ENCODE data around the gene KHK.

KHK gene

GRCh38 chr2:27082773-27083409 lies 3.7 kb upstream of the KHK start:
- DNase-seq: no peak

GRCh38 chr2:27083410-27084296 lies 2.9 kb upstream of the KHK start:
- DNase-seq: no peak

- no peak for DNase-seq
These were observed 2.1 kb upstream of the KHK start for GRCh38 chr2:27084297-27085061.

GRCh38 chr2:27085062-27085672 lies 1.4 kb upstream of the KHK start:
- DNase-seq: no peak

- DNase-seq: peak in 1 of 4 experiments; percentile 17
These were observed 891 bp upstream of the KHK start for GRCh38 chr2:27085673-27086089.

GRCh38 chr2:27086090-27086723 lies 365 bp upstream of the KHK start:
- DNase-seq: peak; percentile 95 to 99 (median 97)

DNA sequence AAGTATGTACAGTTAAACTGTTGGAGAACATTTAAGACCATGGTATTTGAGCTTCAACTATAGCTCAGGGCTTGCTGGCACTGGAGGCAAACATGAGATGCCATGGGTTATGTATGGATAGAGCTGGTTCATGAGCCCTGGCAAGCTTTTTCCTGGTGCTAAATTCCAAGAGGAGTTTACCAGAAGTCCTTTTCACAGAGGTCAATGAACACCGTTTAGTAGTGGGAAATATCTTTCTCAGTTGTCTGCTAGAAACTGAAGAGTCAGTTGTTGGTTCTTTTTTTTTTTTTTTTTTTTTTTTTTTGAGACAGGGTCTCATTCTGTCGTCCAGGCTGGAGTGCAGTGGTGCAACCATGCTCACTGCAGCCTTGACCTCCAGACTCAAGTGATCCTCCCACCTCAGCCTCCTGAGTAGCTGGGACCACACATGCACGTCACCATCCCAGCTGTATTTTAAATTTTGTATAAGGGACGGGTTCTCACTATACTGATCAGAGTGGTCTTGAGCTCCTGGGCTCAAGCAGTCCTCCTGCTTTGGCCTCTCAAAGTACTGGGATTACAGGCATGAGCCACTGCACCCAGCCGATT lies 1.3 kb downstream of the KHK start:
- no peak for DNase-seq

- no peak for DNase-seq
These were observed 2.1 kb downstream of the KHK start for GRCh38 chr2:27088634-27089033.

- no peak for DNase-seq
These were observed 2.8 kb downstream of the KHK start for GRCh38 chr2:27089111-27089954.

GRCh38 chr2:27091746-27092695 lies 5.4 kb downstream of the KHK start:
- DNase-seq: no peak

- no peak for DNase-seq
These were observed 6.3 kb downstream of the KHK start for GRCh38 chr2:27092696-27093429.

DNA sequence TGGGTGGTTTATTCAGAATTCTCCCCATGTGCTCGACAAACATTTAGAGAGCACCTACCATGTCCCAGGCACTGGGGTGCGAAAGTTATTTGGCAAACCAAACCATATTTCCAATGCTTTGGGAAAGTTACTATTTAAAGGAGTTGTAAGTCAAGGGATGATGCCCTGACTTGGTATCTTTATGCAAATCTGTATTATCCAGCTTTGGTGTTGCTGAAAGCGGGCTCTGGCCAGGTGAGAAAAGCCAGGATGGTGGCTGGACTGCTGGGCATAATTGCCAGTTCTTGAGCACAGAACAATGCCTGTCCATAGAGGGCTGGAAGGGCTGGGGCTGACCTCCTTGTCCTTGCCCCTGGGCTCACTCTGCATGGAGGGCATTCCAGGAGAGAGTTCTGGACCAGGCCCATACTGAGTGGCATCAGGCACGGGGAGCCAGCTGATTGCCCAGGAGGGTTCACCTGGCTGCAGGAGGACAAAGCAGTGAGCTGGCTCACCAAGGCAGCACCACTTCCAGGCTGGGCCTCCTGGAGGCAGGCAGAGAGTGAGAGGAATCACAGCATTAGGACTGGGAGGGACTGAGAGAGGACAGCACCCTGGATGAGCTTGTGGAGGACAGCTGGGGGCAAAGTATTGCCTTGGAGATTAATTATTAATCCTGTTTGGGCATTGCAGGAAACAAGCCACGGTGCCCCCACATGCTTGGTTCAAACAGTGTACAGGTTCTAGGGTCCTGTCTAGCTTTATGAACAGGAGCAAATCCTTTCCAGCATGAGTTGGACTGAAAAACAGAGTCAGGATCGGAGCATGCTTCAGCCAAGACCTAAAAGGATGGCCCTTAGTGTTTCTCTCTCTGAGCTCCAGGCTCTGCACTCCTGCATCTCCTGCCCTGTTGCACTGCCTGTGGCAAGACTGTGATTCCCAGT lies 7.1 kb downstream of the KHK start:
- no peak for DNase-seq

GRCh38 chr2:27094353-27094984 lies 7.9 kb downstream of the KHK start:
- DNase-seq: no peak

GRCh38 chr2:27095427-27095744 lies 8.8 kb downstream of the KHK start:
- no peak for DNase-seq

DNA sequence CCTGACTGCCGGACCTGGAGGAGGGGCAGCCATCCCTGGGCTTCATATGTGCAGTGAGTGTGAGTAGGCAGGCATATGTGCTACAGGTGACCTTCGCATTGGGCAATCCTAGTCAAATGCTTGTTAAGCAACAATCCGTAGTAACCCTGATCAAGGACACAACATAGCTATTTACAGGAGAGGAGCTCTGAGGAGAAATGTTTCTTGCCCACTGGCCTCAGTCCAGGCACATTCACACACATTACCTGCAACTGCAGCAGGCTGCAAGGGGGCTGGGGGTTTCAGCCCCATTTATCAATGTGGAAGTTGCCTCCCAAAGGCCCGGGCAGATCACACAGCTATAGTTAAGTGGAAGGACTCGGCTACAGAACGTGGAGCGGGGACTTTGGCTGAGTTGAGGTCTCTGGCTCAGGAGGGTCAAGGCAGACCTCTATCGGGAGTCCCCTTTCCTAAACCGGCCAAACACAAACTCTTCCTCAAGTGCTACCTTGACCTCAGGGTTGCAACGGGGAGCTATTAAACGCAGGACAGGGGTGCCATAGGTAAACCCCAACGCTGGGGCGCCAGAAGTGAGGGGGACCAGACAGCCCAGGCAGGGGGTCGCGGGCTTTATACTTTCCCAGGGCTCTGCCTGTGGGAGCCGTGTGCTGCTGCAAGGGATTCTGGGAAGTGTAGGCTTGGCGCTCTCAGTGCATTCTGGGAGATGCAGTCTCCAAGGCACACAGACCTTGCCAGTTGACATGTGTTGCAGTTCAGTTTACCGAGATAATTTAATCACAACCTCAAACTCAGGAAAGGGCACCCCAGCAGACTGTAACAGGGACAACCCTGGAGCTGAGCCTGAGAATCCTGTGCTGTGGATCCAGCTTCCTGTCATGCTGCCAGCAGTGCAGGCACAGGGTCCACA lies 9.4 kb downstream of the KHK start:
- DNase-seq: no peak

GRCh38 chr2:27096748-27097297 lies 10.3 kb downstream of the KHK start:
- no peak for DNase-seq

Measured in activated CD4-positive, CD25-positive, alpha-beta regulatory T cell (primary cell).